DLD1 (cell line): ENCODE results near the gene POU2F3.

Experiments used
- in situ Hi-C: cut with HindIII; loops from 2 replicates; pipeline ENCODE4 v1.10.0; 2017; ENCODE audit warnings: low sequenced_read_pairs

Gene POU2F3

GRCh38 chr11:120210626-120211521, 29.1 kb upstream of the POU2F3 start, which contains the start of gene OAF:
Gene OAF, plus strand, starts transcription at chr11:120211032. Its CDS starts 248 bp downstream, at chr11:120211280.
- in situ Hi-C loops = no loop called here

GRCh38 chr11:120211522-120212258, 28.2 kb upstream of the POU2F3 start:
- in situ Hi-C loops = no loop called here

DNA sequence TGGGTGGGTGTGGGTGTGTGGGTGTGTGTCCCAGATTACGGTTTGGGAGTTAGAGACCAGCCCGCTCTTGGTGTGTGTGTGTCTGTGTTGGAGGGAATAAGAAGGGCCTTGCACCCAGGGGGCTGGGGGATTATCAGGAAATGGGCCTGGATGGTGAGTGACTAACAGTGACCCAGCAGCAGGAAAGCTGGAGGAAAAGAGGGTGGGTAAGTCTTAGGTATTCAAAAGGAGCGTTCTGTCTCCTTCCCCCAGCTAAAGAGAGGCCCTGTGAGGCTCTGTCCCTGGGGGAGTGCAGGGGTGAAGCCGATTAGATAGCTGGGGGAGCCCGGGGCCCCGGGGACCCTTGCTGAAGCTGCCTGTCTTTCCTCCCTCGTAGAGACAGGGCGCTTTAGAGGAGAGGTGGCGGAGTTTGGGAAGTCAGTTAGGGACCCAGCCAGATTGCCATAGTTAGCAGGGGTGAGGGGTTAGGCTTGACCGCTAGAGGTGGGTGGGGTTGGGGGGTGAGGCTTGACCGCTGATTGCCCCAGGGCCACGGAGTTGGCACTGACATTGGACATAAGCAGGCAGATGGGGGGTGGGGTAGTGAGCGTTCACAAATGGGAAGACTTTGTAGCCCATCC, 27.6 kb upstream of the POU2F3 start:
- in situ Hi-C loops = no loop called here

- in situ Hi-C loops = no loop called here
Measured at GRCh38 chr11:120212926-120213325, 27.0 kb upstream of the POU2F3 start.

DNA sequence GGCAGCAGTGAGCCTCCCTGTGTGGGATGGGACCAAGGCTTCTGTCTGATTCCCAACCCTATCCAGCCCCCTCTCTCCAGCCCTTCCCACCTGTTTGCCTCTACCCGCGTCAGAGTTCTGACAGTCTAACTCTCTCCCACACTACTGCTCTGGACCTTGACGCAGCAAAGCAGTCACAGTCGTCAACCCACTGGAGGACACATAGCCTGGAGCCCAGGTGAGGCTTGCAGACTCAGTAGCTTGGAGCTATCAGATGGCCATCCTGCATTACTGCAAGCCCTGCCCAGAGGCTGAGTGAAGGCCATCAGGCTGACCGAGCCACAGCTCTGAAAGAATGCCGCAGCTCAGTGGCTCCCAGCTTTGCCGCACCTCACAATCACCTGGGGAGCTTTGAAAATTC, 25.4 kb upstream of the POU2F3 start:
- in situ Hi-C loops = no loop called here

DNA sequence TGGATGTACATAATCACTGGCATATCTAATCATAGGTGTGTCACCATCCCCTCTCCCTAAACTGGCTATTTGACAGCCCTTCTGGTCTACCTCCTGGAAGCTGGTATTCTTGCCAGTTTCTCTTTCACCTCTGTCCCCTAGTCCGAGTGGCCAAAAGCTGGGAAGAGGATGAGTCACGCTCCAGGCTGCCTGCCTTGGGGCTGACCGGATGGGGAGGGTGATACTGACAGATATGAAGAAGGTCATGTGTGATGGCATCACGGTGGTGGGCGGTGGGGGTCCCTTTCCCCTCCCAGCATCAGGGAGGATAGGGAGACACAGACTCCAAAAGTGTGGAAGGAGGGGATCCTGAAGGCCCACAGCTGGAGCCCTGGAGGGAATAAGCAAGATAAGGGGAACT, 24.3 kb upstream of the POU2F3 start:
- in situ Hi-C loops = no loop called here

DNA sequence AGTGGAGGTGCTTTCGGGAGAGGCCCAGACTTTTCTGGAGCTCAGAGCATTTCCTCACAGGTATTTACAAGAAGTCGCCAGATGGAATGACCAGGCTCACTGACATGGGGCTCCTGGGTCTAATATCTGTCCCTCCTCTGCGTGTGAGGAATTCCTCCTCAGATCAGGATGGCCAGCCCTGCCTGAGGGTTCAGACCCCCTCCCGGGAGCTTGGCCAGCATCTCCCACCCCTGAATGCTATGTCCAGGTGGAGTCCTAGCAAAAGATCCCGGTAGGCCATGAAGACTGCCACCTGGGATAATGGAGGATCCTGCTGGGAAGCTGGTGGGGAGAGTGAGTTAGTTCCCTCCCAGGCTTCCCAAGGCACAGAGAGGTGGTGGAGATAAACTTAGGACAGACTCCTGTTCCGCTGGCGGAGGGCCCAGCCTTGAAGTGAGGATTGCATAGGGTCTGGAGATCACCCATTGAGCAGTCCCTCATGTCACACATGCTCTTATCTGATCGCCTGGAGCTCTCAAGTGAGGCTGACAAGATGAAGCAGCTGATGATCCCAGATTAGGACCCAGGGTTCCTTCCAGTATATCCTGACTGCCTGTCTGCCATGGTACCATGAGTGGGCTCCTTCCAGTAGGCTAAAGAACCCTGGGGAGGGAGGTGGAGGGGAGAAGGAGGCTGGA, 23.4 kb upstream of the POU2F3 start:
- in situ Hi-C loops = no loop called here

DNA sequence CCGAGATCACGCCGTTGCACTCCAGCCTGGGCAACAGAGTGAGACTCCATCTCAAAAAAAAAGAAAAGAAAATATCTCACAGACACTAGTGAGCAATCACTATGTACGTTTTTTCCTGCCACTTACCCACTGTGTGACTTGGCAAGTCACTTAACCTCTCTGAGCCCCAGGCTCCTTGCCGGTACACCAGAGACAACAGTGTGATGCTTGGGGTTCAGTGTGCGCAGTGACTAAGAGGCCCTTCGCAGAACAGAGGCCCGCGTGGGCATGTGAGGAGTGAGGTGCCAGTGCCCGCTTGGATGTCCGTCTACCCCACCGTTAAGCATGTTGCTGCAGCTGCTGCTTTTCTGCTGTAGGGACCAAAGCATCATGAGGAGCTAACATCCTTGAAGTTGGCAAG, 22.4 kb upstream of the POU2F3 start:
- in situ Hi-C loops = no loop called here

DNA sequence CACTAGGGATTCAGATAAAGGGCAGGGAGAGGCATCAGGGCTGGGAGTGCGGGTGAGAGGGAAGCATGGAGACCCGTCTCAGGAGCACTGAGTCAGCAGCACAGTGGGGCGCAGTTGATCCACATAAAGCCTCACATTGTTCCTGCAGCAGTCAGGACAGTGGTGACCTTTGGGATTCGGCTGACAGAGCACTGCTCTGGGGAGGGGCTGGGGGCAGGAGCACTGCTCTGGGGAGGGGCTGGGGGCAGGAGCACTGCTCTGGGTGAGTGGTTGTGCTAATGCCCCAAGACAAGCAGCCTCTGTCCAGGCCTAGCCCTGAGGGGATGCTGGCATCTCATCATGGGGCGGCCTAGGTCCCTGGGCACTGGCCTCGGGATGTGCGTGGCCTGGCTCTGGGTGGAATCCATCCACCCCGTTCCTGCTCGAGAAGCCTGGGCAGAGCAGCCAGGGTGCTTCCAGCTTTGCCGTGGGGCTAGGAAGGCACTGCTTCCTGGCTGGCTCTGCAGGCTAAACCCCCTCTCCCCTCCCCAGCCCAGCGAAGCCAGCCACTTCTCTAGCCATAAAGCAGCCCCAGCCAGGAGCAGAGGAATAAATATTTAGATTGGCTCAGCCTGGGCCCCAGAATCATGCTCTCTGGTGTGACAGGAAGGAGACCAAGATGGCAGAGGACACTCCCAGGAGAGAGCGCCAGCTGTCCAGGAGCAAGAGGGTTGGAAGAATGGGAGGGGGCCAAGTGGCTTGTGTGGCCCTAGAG, 21.8 kb upstream of the POU2F3 start:
- in situ Hi-C loops = no loop called here

DNA sequence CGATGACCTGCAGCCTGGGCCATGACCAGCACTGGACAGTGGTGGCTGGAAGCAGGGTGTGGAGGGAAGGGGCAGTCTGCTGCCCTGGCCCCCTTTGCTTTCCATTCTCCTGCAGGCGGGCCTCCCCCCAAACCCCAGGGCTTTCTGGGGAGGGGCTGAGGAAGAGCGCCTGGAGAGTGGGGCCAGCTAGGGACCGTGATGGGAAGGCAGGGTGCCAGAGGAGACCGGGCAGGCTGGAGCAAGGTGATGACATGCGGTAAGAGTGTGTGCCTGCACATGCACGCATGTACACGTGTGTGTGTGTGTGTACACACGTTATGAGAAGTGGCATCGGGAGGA, 21.3 kb upstream of the POU2F3 start:
- in situ Hi-C loops = no loop called here

- in situ Hi-C loops = no loop called here
Measured at GRCh38 chr11:120219232-120219937, 20.6 kb upstream of the POU2F3 start.

GRCh38 chr11:120219938-120220746, 19.8 kb upstream of the POU2F3 start:
- in situ Hi-C loops = no loop called here

GRCh38 chr11:120220747-120221037, 19.2 kb upstream of the POU2F3 start:
- in situ Hi-C loops = no loop called here

GRCh38 chr11:120221115-120221752, 18.7 kb upstream of the POU2F3 start:
- in situ Hi-C loops = no loop called here

DNA sequence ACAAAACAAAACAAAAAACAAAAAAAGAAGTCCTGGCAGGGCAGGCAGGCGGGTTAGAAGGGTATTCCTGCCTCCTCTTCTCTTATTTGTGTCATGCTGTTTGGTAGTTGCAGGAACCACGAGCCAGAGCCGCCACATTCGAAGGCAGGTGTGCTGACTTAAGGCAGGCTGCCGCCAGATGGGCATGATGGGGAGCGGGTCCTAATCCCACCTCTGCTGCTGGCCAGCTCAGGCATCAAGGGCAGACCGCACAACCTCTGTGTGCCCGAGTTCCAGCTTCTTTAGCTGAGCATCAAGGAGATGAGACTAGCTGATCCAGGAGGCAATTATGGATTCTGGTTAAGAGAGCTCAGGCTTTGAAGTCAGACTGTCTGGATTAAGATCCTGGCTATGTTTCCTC, 17.0 kb upstream of the POU2F3 start:
- in situ Hi-C loops = no loop called here

GRCh38 chr11:120223793-120224192, 16.1 kb upstream of the POU2F3 start:
- in situ Hi-C loops = no loop called here

- in situ Hi-C loops = no loop called here
Measured at GRCh38 chr11:120224361-120224760, 15.6 kb upstream of the POU2F3 start.
